Neural cell (in vitro differentiated cells): ENCODE results near the gene RPAP2. TPM values are rescaled to one million over a fixed set of nuclear protein-coding genes. Genes with fewer than 3 reads are reported as not detected.

Experiments used
- H2AFZ ChIP-seq: fragments of 200-600, 300-800 bp; sonication (generic), shearing (Covaris generic); 2 replicates; pipeline ENCODE4 v1.6.0; 2014; ENCODE audit warnings: low read depth, mild to moderate bottlenecking, antibody characterized with exemption, low read length, moderate library complexity
- H3F3A ChIP-seq: fragments of 200-600 bp; shearing (Covaris generic); 2 replicates; pipeline ENCODE4 v1.6.1; 2016; ENCODE audit warnings: mild to moderate bottlenecking, moderate library complexity, mixed read lengths, antibody characterized with exemption, low read length; ENCODE audit not compliant: insufficient read depth, poor library complexity, severe bottlenecking
- H3K27ac ChIP-seq: fragments of 200-600, 300-800 bp; sonication (generic), shearing (Covaris generic); 2 replicates; pipeline ENCODE4 v1.5.1; 2014; ENCODE audit warnings: mild to moderate bottlenecking, low read length, moderate library complexity
- H3K27me3 ChIP-seq: fragments of 300-800, 200-600 bp; sonication (generic), shearing (Covaris generic); 2 replicates; pipeline ENCODE4 v1.6.0; 2014; ENCODE audit warnings: mild to moderate bottlenecking, low read depth, low read length, moderate library complexity; ENCODE audit not compliant: insufficient read depth
- H3K36me3 ChIP-seq: fragments of 300-800, 200-600 bp; sonication (generic), shearing (Covaris generic); 2 replicates; pipeline ENCODE4 v1.5.1; 2014; ENCODE audit warnings: mild to moderate bottlenecking, antibody characterized with exemption, low read length, moderate library complexity; ENCODE audit not compliant: insufficient read depth
- H3K4me2 ChIP-seq: fragments of 300-800, 200-600 bp; sonication (generic), shearing (Covaris generic); 2 replicates; pipeline ENCODE4 v1.6.0; 2014; ENCODE audit warnings: mild to moderate bottlenecking, low read length
- H3K4me3 ChIP-seq: fragments of 300-800, 200-600 bp; sonication (generic), shearing (Covaris generic); 2 replicates; pipeline ENCODE4 v1.5.1; 2014; ENCODE audit warnings: mild to moderate bottlenecking, low read length, moderate library complexity
- H3K79me2 ChIP-seq: fragments of 200-600 bp; shearing (Covaris generic); replicated peaks from 2 replicates; pipeline ENCODE4 v1.6.0; 2014; ENCODE audit warnings: mild to moderate bottlenecking, low read length, moderate library complexity; ENCODE audit not compliant: insufficient read depth
- H3K9ac ChIP-seq: fragments of 300-800, 200-600 bp; sonication (generic), shearing (Covaris generic); 2 replicates; pipeline ENCODE4 v1.6.1; 2016; ENCODE audit warnings: mild to moderate bottlenecking, low read length, mixed read lengths
- H3K9me2 ChIP-seq: fragments of 200-600 bp; shearing (Covaris generic); 2 replicates; pipeline ENCODE4 v1.6.1; 2016; ENCODE audit warnings: mild to moderate bottlenecking, low read length, mixed read lengths; ENCODE audit not compliant: insufficient read depth
- H3K9me3 ChIP-seq: fragments of 200-600, 300-800 bp; sonication (generic), shearing (Covaris generic); 2 replicates; pipeline ENCODE4 v1.6.1; 2016; ENCODE audit warnings: mild to moderate bottlenecking, mixed run types, low read length, moderate library complexity, mixed read lengths
- H4K20me1 ChIP-seq: fragments of 200-600 bp; shearing (Covaris generic); 2 replicates; pipeline ENCODE4 v1.6.1; 2016; ENCODE audit warnings: mild to moderate bottlenecking, mixed run types; ENCODE audit not compliant: insufficient read depth
- EP300 ChIP-seq: fragments of 450-650 bp; conservative IDR thresholded peaks from 2 replicates; pipeline ENCODE4 v1.6.1; 2014; ENCODE audit warnings: antibody characterized with exemption, mild to moderate bottlenecking, moderate library complexity; ENCODE audit not compliant: poor library complexity, severe bottlenecking
- EZH2 ChIP-seq: fragments of 200-600, 300-800 bp; shearing (Covaris generic), sonication (generic); IDR thresholded peaks from 2 replicates; pipeline ENCODE4 v1.6.1; 2014; ENCODE audit warnings: antibody characterized with exemption, low read length, borderline replicate concordance, mild to moderate bottlenecking; ENCODE audit not compliant: insufficient read depth, poor library complexity, severe bottlenecking
- MXI1 ChIP-seq: fragments of 450-650 bp; conservative IDR thresholded peaks from 2 replicates; pipeline ENCODE4 v1.6.1; 2014; ENCODE audit warnings: antibody characterized with exemption, mild to moderate bottlenecking; ENCODE audit not compliant: poor library complexity, severe bottlenecking
- POLR2AphosphoS5 ChIP-seq: IDR thresholded peaks from 2 replicates; pipeline ENCODE4 v1.6.1; 2012
- RAD21 ChIP-seq: fragments of 450-650 bp; conservative IDR thresholded peaks from 2 replicates; pipeline ENCODE4 v1.6.1; 2014; ENCODE audit warnings: antibody characterized with exemption, mild to moderate bottlenecking, moderate library complexity
- SMC3 ChIP-seq: fragments of 450-650 bp; conservative IDR thresholded peaks from 2 replicates; pipeline ENCODE4 v1.6.1; 2014; ENCODE audit warnings: antibody characterized with exemption, mild to moderate bottlenecking, moderate library complexity; ENCODE audit not compliant: poor library complexity
- TAF1 ChIP-seq: IDR thresholded peaks from 2 replicates; pipeline ENCODE4 v1.6.1; 2012; ENCODE audit warnings: low read depth
- polyA plus RNA-seq: library from polyadenylated mRNA; depleted of rRNA; stranded (reverse); fragments of >200 nt; gene quantifications from 2 replicates; pipeline ENCODE4 v1.2.3, GENCODE V29; 2014
- TF ChIP-seq, protein P1 (sequence below): fragments of 450-650 bp; IDR thresholded peaks from 2 replicates; pipeline ENCODE4 v1.5.1; 2014; ENCODE audit warnings: antibody characterized with exemption, mild to moderate bottlenecking, moderate library complexity; ENCODE audit not compliant: poor library complexity, severe bottlenecking
- TF ChIP-seq, protein P2 (sequence below): IDR thresholded peaks from 2 replicates; pipeline ENCODE4 v1.6.1; 2012; ENCODE audit warnings: borderline replicate concordance

The RPAP2 gene
- polyA plus RNA-seq, 1 donor from 2014 or later = 9.3 TPM

DNA sequence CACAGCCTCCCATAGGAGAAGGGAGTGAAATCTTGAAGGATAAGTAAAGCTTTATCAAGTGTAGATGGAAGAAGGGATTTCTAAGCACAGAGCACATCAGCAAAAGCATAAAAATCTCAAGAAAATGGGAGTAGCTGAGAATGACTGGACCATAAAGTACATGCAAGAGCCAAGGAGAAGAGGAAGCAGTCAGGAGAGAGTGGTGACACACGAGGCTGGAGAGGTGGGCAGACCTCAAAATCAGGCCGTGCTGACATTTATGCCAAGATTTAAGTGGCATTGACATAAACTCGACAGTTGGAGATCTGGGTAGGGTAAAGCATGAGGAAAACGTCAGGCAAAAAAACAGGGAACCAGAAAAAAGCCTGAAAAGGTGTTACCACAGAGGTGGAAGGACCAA is 125.5 kb downstream of the RPAP2 start:
- no peaks in the 10 kb centered on the region for H3K9me2 ChIP-seq
- no peaks in the 10 kb centered on the region for H3K9me3 ChIP-seq
- H3K27me3 ChIP-seq = no peaks in the 10 kb centered on the region
- no peak overlapping the region for H3K27ac ChIP-seq
- H2AFZ ChIP-seq = no peak overlapping the region
- no peaks in the 10 kb centered on the region for H3K36me3 ChIP-seq
- H3K4me3 ChIP-seq = no peak overlapping the region
- no peaks in the 10 kb centered on the region for H4K20me1 ChIP-seq
- H3K4me2 ChIP-seq = no peak overlapping the region
- H3K79me2 ChIP-seq = no peaks in the 10 kb centered on the region
- H3K9ac ChIP-seq = no peak overlapping the region
- no peak for TF ChIP-seq MXI1
- TF ChIP-seq SMC3 = no peak
- TF ChIP-seq EZH2 = no peak
- TF ChIP-seq POLR2AphosphoS5 = no peak
- no peak for TF ChIP-seq TAF1
- TF ChIP-seq, protein P1, sequence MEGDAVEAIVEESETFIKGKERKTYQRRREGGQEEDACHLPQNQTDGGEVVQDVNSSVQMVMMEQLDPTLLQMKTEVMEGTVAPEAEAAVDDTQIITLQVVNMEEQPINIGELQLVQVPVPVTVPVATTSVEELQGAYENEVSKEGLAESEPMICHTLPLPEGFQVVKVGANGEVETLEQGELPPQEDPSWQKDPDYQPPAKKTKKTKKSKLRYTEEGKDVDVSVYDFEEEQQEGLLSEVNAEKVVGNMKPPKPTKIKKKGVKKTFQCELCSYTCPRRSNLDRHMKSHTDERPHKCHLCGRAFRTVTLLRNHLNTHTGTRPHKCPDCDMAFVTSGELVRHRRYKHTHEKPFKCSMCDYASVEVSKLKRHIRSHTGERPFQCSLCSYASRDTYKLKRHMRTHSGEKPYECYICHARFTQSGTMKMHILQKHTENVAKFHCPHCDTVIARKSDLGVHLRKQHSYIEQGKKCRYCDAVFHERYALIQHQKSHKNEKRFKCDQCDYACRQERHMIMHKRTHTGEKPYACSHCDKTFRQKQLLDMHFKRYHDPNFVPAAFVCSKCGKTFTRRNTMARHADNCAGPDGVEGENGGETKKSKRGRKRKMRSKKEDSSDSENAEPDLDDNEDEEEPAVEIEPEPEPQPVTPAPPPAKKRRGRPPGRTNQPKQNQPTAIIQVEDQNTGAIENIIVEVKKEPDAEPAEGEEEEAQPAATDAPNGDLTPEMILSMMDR = no peak
- TF ChIP-seq, protein P2, sequence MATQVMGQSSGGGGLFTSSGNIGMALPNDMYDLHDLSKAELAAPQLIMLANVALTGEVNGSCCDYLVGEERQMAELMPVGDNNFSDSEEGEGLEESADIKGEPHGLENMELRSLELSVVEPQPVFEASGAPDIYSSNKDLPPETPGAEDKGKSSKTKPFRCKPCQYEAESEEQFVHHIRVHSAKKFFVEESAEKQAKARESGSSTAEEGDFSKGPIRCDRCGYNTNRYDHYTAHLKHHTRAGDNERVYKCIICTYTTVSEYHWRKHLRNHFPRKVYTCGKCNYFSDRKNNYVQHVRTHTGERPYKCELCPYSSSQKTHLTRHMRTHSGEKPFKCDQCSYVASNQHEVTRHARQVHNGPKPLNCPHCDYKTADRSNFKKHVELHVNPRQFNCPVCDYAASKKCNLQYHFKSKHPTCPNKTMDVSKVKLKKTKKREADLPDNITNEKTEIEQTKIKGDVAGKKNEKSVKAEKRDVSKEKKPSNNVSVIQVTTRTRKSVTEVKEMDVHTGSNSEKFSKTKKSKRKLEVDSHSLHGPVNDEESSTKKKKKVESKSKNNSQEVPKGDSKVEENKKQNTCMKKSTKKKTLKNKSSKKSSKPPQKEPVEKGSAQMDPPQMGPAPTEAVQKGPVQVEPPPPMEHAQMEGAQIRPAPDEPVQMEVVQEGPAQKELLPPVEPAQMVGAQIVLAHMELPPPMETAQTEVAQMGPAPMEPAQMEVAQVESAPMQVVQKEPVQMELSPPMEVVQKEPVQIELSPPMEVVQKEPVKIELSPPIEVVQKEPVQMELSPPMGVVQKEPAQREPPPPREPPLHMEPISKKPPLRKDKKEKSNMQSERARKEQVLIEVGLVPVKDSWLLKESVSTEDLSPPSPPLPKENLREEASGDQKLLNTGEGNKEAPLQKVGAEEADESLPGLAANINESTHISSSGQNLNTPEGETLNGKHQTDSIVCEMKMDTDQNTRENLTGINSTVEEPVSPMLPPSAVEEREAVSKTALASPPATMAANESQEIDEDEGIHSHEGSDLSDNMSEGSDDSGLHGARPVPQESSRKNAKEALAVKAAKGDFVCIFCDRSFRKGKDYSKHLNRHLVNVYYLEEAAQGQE = no peak
- TF ChIP-seq EP300 = no peak
- no peak for TF ChIP-seq RAD21
- H3F3A ChIP-seq = no peaks in the 10 kb centered on the region

GRCh38 chr1:92425617-92426016 is 126.8 kb downstream of the RPAP2 start:
- no peak overlapping the region for H3K27ac ChIP-seq
- H3F3A ChIP-seq = no peaks in the 10 kb centered on the region
- no peak for TF ChIP-seq EP300
- TF ChIP-seq, protein P2 = no peak
- no peak for TF ChIP-seq EZH2
- no peak for TF ChIP-seq SMC3
- TF ChIP-seq, protein P1 = no peak
- TF ChIP-seq MXI1 = no peak
- TF ChIP-seq TAF1 = no peak
- no peak for TF ChIP-seq RAD21
- TF ChIP-seq POLR2AphosphoS5 = no peak
- no peak overlapping the region for H3K4me2 ChIP-seq
- H3K9ac ChIP-seq = no peak overlapping the region
- H3K9me3 ChIP-seq = no peaks in the 10 kb centered on the region
- no peaks in the 10 kb centered on the region for H4K20me1 ChIP-seq
- H3K9me2 ChIP-seq = no peaks in the 10 kb centered on the region
- H2AFZ ChIP-seq = no peak overlapping the region
- H3K4me3 ChIP-seq = no peak overlapping the region
- H3K36me3 ChIP-seq = no peaks in the 10 kb centered on the region
- H3K79me2 ChIP-seq = no peaks in the 10 kb centered on the region
- H3K27me3 ChIP-seq = no peaks in the 10 kb centered on the region
